Measurements from ENCODE around the gene TMEM139. TPM values are rescaled to one million over a fixed set of nuclear protein-coding genes. Genes with fewer than 3 reads are reported as not detected.

Gene TMEM139
- total RNA-seq, 2 donors from 2014 or later, result 1.6 to 2.3 TPM

- TF ChIP-seq CTCF (conservative IDR thresholded peaks at IDR 0.05), result no peak
- Mint-ChIP-seq H3K4me1 (no peaks in the 10 kb centered on the region), H3K4me3 (no peak overlapping the region), H3K27me3 (ENCODE audit: insufficient read depth) (no peaks in the 10 kb centered on the region), H3K9me3 (no peaks in the 10 kb centered on the region), H3K36me3 (ENCODE audit: low read depth) (peaks cover 90% of the 10 kb centered on the region), H3K27ac (no peak overlapping the region)
- H3K36me3 ChIP-seq (ENCODE audit: control insufficient read depth, insufficient read depth, low read length), result peaks cover 88% of the 10 kb centered on the region
- no peaks in the 10 kb centered on the region for H3K4me1 ChIP-seq (ENCODE audit: control insufficient read depth, insufficient read depth, low read length)
- H3K9me3 ChIP-seq (ENCODE audit: control insufficient read depth, low read length), result no peaks in the 10 kb centered on the region
- no peaks in the 10 kb centered on the region for H3K27me3 ChIP-seq (ENCODE audit: control insufficient read depth, insufficient read depth, low read length, poor library complexity, severe bottlenecking)
- 89 to 93% methylated on average over 5 to 6 of the region's 6 CpGs for WGBS, 2 experiments (ENCODE audit: insufficient coverage in 1 of 2, insufficient read length in 1 of 2)
- H3K4me3 ChIP-seq (ENCODE audit: low read length), result no peak overlapping the region
- no peak overlapping the region for H3K27ac ChIP-seq (ENCODE audit: low read depth, low read length)
- DNase-seq, result no peak
- H3K9ac ChIP-seq (ENCODE audit: extremely low read depth, low read length, poor library complexity, severe bottlenecking), result no peak overlapping the region
These were observed 20.2 kb downstream of the TMEM139 start for GRCh38 chr7:143304938-143305337.

- no peaks in the 10 kb centered on the region for H3K4me1 Mint-ChIP-seq
- peaks cover 84% of the 10 kb centered on the region for H3K36me3 Mint-ChIP-seq (ENCODE audit: low read depth)
- H3K27me3 ChIP-seq (ENCODE audit: control insufficient read depth, insufficient read depth, low read length, poor library complexity, severe bottlenecking), result no peaks in the 10 kb centered on the region
- H3K27me3 Mint-ChIP-seq (ENCODE audit: insufficient read depth), result no peaks in the 10 kb centered on the region
- H3K9me3 Mint-ChIP-seq, result no peaks in the 10 kb centered on the region
- no peak overlapping the region for H3K27ac Mint-ChIP-seq
- 86 to 87% methylated on average over 9 to 10 of the region's 10 CpGs for WGBS, 2 experiments (ENCODE audit: insufficient coverage in 1 of 2, insufficient read length in 1 of 2)
- no peak overlapping the region for H3K4me3 ChIP-seq (ENCODE audit: low read length)
- H3K4me3 Mint-ChIP-seq, result no peak overlapping the region
- H3K27ac ChIP-seq (ENCODE audit: low read depth, low read length), result no peak overlapping the region
- DNase-seq, result peak; percentile 92
- no peak overlapping the region for H3K9ac ChIP-seq (ENCODE audit: extremely low read depth, low read length, poor library complexity, severe bottlenecking)
- no peaks in the 10 kb centered on the region for H3K4me1 ChIP-seq (ENCODE audit: control insufficient read depth, insufficient read depth, low read length)
- H3K9me3 ChIP-seq (ENCODE audit: control insufficient read depth, low read length), result no peaks in the 10 kb centered on the region
- H3K36me3 ChIP-seq (ENCODE audit: control insufficient read depth, insufficient read depth, low read length), result peaks cover 84% of the 10 kb centered on the region
- peak; percentile 88 for TF ChIP-seq CTCF (conservative IDR thresholded peaks at IDR 0.05)
These were observed 20.8 kb downstream of the TMEM139 start for GRCh38 chr7:143305423-143306070.

GRCh38 chr7:143308632-143309031, 23.9 kb downstream of the TMEM139 start:
- 67 to 90% methylated on average over 1 to 2 of the region's 2 CpGs for WGBS, 2 experiments (ENCODE audit: insufficient coverage in 1 of 2, insufficient read length in 1 of 2)
- H3K4me1 ChIP-seq (ENCODE audit: control insufficient read depth, insufficient read depth, low read length), result no peaks in the 10 kb centered on the region
- Mint-ChIP-seq H3K27ac (no peak overlapping the region), H3K27me3 (ENCODE audit: insufficient read depth) (no peaks in the 10 kb centered on the region), H3K4me3 (no peak overlapping the region), H3K9me3 (no peaks in the 10 kb centered on the region), H3K4me1 (no peaks in the 10 kb centered on the region), H3K36me3 (ENCODE audit: low read depth) (peaks cover 58% of the 10 kb centered on the region)
- no peak overlapping the region for H3K9ac ChIP-seq (ENCODE audit: extremely low read depth, low read length, poor library complexity, severe bottlenecking)
- no peak for TF ChIP-seq CTCF (conservative IDR thresholded peaks at IDR 0.05)
- no peak for DNase-seq
- H3K4me3 ChIP-seq (ENCODE audit: low read length), result no peak overlapping the region
- no peak overlapping the region for H3K27ac ChIP-seq (ENCODE audit: low read depth, low read length)
- peaks cover 55% of the 10 kb centered on the region for H3K36me3 ChIP-seq (ENCODE audit: control insufficient read depth, insufficient read depth, low read length)
- no peaks in the 10 kb centered on the region for H3K27me3 ChIP-seq (ENCODE audit: control insufficient read depth, insufficient read depth, low read length, poor library complexity, severe bottlenecking)
- no peaks in the 10 kb centered on the region for H3K9me3 ChIP-seq (ENCODE audit: control insufficient read depth, low read length)

Measured in endodermal cell (in vitro differentiated cells).